DLD1 (cell line): ENCODE data around the gene NEDD4L.
"Not testable (repeated sequence)": the region's sequence is repeated elsewhere in the genome, so short reads cannot be mapped to it uniquely, and the experiment has no call there.

Experiments used
- in situ Hi-C: cut with HindIII; loops from 2 replicates; pipeline ENCODE4 v1.10.0; 2017; ENCODE audit warnings: low sequenced_read_pairs

Gene NEDD4L

GRCh38 chr18:58144671-58145285 is 100.8 kb downstream of the NEDD4L start:
- in situ Hi-C loops, result no loop called here

GRCh38 chr18:58146099-58146498 is 102.1 kb downstream of the NEDD4L start:
- in situ Hi-C loops, result no loop called here

- in situ Hi-C loops, result no loop called here
Observed at GRCh38 chr18:58148954-58149471, 105.0 kb downstream of the NEDD4L start.

- in situ Hi-C loops, result no loop called here
Observed at GRCh38 chr18:58150772-58151171, 106.7 kb downstream of the NEDD4L start.

GRCh38 chr18:58152216-58152615 is 108.2 kb downstream of the NEDD4L start:
- in situ Hi-C loops, result no loop called here

GRCh38 chr18:58152891-58153290 is 108.9 kb downstream of the NEDD4L start:
- in situ Hi-C loops, result no loop called here

GRCh38 chr18:58156516-58156915 is 112.5 kb downstream of the NEDD4L start:
- in situ Hi-C loops, result no loop called here

GRCh38 chr18:58157237-58157636 is 113.2 kb downstream of the NEDD4L start:
- in situ Hi-C loops, result no loop called here

- in situ Hi-C loops, result no loop called here
Observed at GRCh38 chr18:58158008-58158407, 114.0 kb downstream of the NEDD4L start.

GRCh38 chr18:58158459-58158858 is 114.4 kb downstream of the NEDD4L start:
- in situ Hi-C loops, result no loop called here

- in situ Hi-C loops, result loop anchor here (10.0 kb wide), 1 partner anchor 103 kb away; no protein-coding TSS in a partner anchor
Observed at GRCh38 chr18:58161659-58162058, 117.6 kb downstream of the NEDD4L start.

- in situ Hi-C loops, result loop anchor here (10.0 kb wide), 1 partner anchor 103 kb away; no protein-coding TSS in a partner anchor
Observed at GRCh38 chr18:58162127-58162526, 118.1 kb downstream of the NEDD4L start.

GRCh38 chr18:58163004-58163590 is 119.1 kb downstream of the NEDD4L start:
- in situ Hi-C loops, result loop anchor here (10.0 kb wide), 1 partner anchor 102 kb away; no protein-coding TSS in a partner anchor

GRCh38 chr18:58166278-58166844 is 122.3 kb downstream of the NEDD4L start:
- in situ Hi-C loops, result loop anchor here (10.0 kb wide), 1 partner anchor 98 kb away; no protein-coding TSS in a partner anchor

GRCh38 chr18:58167073-58167472 is 123.0 kb downstream of the NEDD4L start:
- in situ Hi-C loops, result loop anchor here (10.0 kb wide), 1 partner anchor 98 kb away; no protein-coding TSS in a partner anchor

GRCh38 chr18:58168221-58168620 is 124.2 kb downstream of the NEDD4L start:
- in situ Hi-C loops, result loop anchor here (10.0 kb wide), 1 partner anchor 97 kb away; no protein-coding TSS in a partner anchor

- in situ Hi-C loops, result loop anchor here (10.0 kb wide), 1 partner anchor 96 kb away; no protein-coding TSS in a partner anchor
Observed at GRCh38 chr18:58168993-58169392, 125.0 kb downstream of the NEDD4L start.

- in situ Hi-C loops, result loop anchor here (10.0 kb wide), 1 partner anchor 95 kb away; no protein-coding TSS in a partner anchor
Observed at GRCh38 chr18:58169472-58169871, 125.4 kb downstream of the NEDD4L start.

GRCh38 chr18:58170036-58170435 is 126.0 kb downstream of the NEDD4L start:
- in situ Hi-C loops, result not testable (repeated sequence)

- in situ Hi-C loops, result no loop called here
Observed at GRCh38 chr18:58172031-58172430, 128.0 kb downstream of the NEDD4L start.

GRCh38 chr18:58174285-58174684 is 130.3 kb downstream of the NEDD4L start:
- in situ Hi-C loops, result no loop called here
